Thyroid gland (tissue), 4 donors: ENCODE results near the gene SYT9. TPM values are rescaled to one million over a fixed set of nuclear protein-coding genes. Genes with fewer than 3 reads are reported as not detected.

Source experiments
- DNase-seq, 2 donors: peaks; one replicate each; pipeline ENCODE4 v3.0.0-alpha.2; 2019
- H3K27ac ChIP-seq, 3 donors: fragments of 200-600 bp; sonication (generic); 1 replicate in 2 of 3; 2 replicates in 1 of 3; pipeline ENCODE4 v1.5.1; 2016 to 2019; ENCODE audit warnings: mild to moderate bottlenecking in 1 of 3, moderate library complexity in 1 of 3
- H3K27me3 ChIP-seq: fragments of 200-600 bp; sonication (generic); one replicate; pipeline ENCODE4 v1.5.1; 2019
- H3K36me3 ChIP-seq, 2 donors: fragments of 200-600 bp; sonication (generic); one replicate each; pipeline ENCODE4 v1.5.1; 2016 to 2019
- H3K4me1 ChIP-seq, 2 donors: fragments of 200-600 bp; sonication (generic); one replicate each; pipeline ENCODE4 v1.5.1; 2017 to 2019
- H3K4me3 ChIP-seq, 3 donors: fragments of 200-600 bp; sonication (generic); replicated peaks in 1 of 3; 1 replicate in 2 of 3; 2 replicates in 1 of 3; pipeline ENCODE4 v1.5.1; 2016; ENCODE audit warnings: mild to moderate bottlenecking in 1 of 3
- H3K9me3 ChIP-seq: fragments of 200-600 bp; sonication (generic); one replicate; pipeline ENCODE4 v1.5.1; 2017
- CTCF ChIP-seq, 6 experiments: fragments of 200-600 bp in 3 of 6; fragments of 450-650 bp in 3 of 6; sonication (generic) in 3 of 6; IDR thresholded peaks; one replicate each; pipeline ENCODE4 v1.5.1; 2016 to 2019; ENCODE audit warnings: antibody characterized with exemption in 6 of 6, mild to moderate bottlenecking in 2 of 6, inconsistent platforms in 1 of 6, moderate library complexity in 1 of 6
- POLR2A ChIP-seq, 2 donors: fragments of 450-650 bp; IDR thresholded peaks; one replicate each; pipeline ENCODE4 v1.6.1; 2017; ENCODE audit warnings: antibody characterized with exemption in 2 of 2, mild to moderate bottlenecking in 2 of 2, moderate library complexity in 1 of 2
- WGBS, 2 donors: methylation state at CpG; one replicate each; pipeline ENCODE4 v1.1.5; 2017; 5-methylcytosine and 5-hydroxymethylcytosine counted together
- intact Hi-C: fragments of 100-400 bp; cut with DNase I; formaldehyde crosslinking; loops from one replicate; pipeline ENCODE4 v1.15.1; 2023
- total RNA-seq, 4 donors: library from RNA; depleted of rRNA; stranded (reverse); fragments of >200 nt; gene quantifications; one replicate each; pipeline ENCODE4 v1.2.3, GENCODE V29; 2016

The SYT9 gene
- total RNA-seq, 4 donors from 2014 or later = 1.3 to 7.6 (median 4.2) TPM

- H3K4me3 ChIP-seq = no peak overlapping the region
- H3K36me3 ChIP-seq = no peaks in the 10 kb centered on the region
- WGBS, 2 donors = 80 to 83% methylated on average over 2 of the region's 2 CpGs
- H3K27me3 ChIP-seq = no peaks in the 10 kb centered on the region
- intact Hi-C loops = no loop called here
- H3K4me1 ChIP-seq = no peaks in the 10 kb centered on the region
- H3K9me3 ChIP-seq = no peaks in the 10 kb centered on the region
- DNase-seq = no peak
- no peak for TF ChIP-seq POLR2A (IDR thresholded peaks at IDR 0.05)
- no peak for TF ChIP-seq CTCF (IDR thresholded peaks at IDR 0.05)
- H3K27ac ChIP-seq = no peak overlapping the region
These were observed 41.2 kb downstream of the SYT9 start for GRCh38 chr11:7292922-7293321.

GRCh38 chr11:7299393-7299792, 47.7 kb downstream of the SYT9 start:
- no peak for DNase-seq
- 90 to 91% methylated on average over 3 of the region's 3 CpGs for WGBS, 2 donors

GRCh38 chr11:7300281-7300680, 48.6 kb downstream of the SYT9 start:
- 78 to 85% methylated on average over 2 of the region's 2 CpGs for WGBS, 2 donors
- Histone ChIP-seq H3K27me3 (no peaks in the 10 kb centered on the region), H3K27ac (no peak overlapping the region), H3K4me3 (no peak overlapping the region), H3K36me3 (no peaks in the 10 kb centered on the region), H3K9me3 (no peaks in the 10 kb centered on the region), H3K4me1 (no peaks in the 10 kb centered on the region)
- no peak for TF ChIP-seq CTCF (IDR thresholded peaks at IDR 0.05)
- no peak for TF ChIP-seq POLR2A (IDR thresholded peaks at IDR 0.05)
- no peak for DNase-seq
- intact Hi-C loops = no loop called here

More at GRCh38 chr11:7299393-7299792, 47.7 kb downstream of the SYT9 start:
- Histone ChIP-seq H3K4me3 (no peak overlapping the region), H3K27me3 (no peaks in the 10 kb centered on the region), H3K9me3 (no peaks in the 10 kb centered on the region), H3K27ac (no peak overlapping the region), H3K36me3 (no peaks in the 10 kb centered on the region), H3K4me1 (no peaks in the 10 kb centered on the region)
- TF ChIP-seq CTCF (IDR thresholded peaks at IDR 0.05) = no peak
- no peak for TF ChIP-seq POLR2A (IDR thresholded peaks at IDR 0.05)
- intact Hi-C loops = no loop called here

GRCh38 chr11:7303146-7303545, 51.4 kb downstream of the SYT9 start:
- Histone ChIP-seq H3K4me1 (no peaks in the 10 kb centered on the region), H3K36me3 (no peaks in the 10 kb centered on the region), H3K27me3 (no peaks in the 10 kb centered on the region), H3K9me3 (no peaks in the 10 kb centered on the region), H3K4me3 (no peak overlapping the region), H3K27ac (no peak overlapping the region)
- intact Hi-C loops = no loop called here
- no peak for TF ChIP-seq CTCF (IDR thresholded peaks at IDR 0.05)
- no peak for TF ChIP-seq POLR2A (IDR thresholded peaks at IDR 0.05)
- WGBS, 2 donors = 97 to 98% methylated on average over 11 of the region's 11 CpGs
- no peak for DNase-seq

GRCh38 chr11:7306900-7307299, 55.2 kb downstream of the SYT9 start:
- TF ChIP-seq POLR2A (IDR thresholded peaks at IDR 0.05) (no peak), CTCF (IDR thresholded peaks at IDR 0.05) (no peak)
- Histone ChIP-seq H3K4me1 (no peaks in the 10 kb centered on the region), H3K4me3 (no peak overlapping the region), H3K27ac (no peak overlapping the region), H3K9me3 (no peaks in the 10 kb centered on the region), H3K27me3 (no peaks in the 10 kb centered on the region), H3K36me3 (no peaks in the 10 kb centered on the region)
- intact Hi-C loops = no loop called here
- no peak for DNase-seq
- WGBS, 2 donors = 78 to 79% methylated on average over 2 of the region's 2 CpGs
